ENCODE results near the gene TBPL1.
"Not testable (repeated sequence)": the region's sequence is repeated elsewhere in the genome, so short reads cannot be mapped to it uniquely, and the experiment has no call there.

The TBPL1 gene

GRCh38 chr6:133952815-133953633 is at the start of gene TBPL1:
TSS of gene TBPL1 (plus strand) at chr6:133953224. CDS start at chr6:133980126, 26,902 bp downstream.
- peak; percentile 98 for DNase-seq (ENCODE audit: low read depth, low spot score)

- DNase-seq (ENCODE audit: low read depth, low spot score), result no peak
Measured at GRCh38 chr6:133903855-133904254, 49.2 kb upstream of the TBPL1 start.

DNA sequence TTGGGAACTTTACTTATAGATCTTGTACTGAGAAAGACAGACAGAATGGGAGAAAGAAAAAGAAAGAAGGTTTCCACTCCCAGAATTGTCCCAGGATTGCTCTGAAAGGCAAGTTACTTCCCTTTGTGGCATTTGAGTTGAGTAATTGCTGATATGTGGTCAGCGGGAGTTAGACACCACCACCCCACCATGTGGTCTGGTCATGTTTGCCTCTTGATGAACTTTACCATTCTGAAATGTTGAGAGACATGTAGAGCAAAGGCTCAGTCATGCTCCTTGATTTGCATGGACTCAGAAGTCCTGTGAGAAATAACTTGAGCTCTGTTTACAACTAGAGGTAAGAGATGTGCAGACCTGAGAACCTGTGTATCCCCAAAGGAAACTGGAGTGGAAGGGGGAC is 47.0 kb upstream of the TBPL1 start:
- no peak for DNase-seq (ENCODE audit: low read depth, low spot score)

DNA sequence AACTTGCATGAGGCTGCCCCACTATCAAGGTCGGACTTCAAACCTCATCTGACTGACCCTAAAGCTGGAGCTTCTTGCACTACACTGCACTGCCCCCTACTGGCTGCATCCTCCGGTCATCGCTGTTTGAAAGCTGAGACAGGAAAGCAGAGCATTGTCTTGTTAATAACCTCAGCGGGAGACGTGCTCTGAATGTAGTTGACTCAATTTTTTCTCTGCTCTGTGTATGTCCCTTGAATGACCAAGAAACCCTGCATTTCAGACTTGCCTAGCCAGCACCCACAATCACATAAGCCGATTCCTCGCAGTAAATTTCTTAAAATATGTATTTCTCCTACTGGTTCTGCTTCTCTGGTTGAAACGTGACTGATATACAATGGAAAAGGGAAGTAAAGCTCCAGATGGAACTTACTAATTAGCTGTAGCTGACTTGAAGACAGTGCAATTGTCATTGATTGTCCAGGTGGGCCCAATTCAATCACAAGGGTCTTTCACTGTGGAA is 36.3 kb upstream of the TBPL1 start:
- DNase-seq (ENCODE audit: low read depth, low spot score), result peak; percentile 95

- no peak for DNase-seq (ENCODE audit: low read depth, low spot score)
Measured at GRCh38 chr6:133917781-133918180, 35.2 kb upstream of the TBPL1 start.

DNA sequence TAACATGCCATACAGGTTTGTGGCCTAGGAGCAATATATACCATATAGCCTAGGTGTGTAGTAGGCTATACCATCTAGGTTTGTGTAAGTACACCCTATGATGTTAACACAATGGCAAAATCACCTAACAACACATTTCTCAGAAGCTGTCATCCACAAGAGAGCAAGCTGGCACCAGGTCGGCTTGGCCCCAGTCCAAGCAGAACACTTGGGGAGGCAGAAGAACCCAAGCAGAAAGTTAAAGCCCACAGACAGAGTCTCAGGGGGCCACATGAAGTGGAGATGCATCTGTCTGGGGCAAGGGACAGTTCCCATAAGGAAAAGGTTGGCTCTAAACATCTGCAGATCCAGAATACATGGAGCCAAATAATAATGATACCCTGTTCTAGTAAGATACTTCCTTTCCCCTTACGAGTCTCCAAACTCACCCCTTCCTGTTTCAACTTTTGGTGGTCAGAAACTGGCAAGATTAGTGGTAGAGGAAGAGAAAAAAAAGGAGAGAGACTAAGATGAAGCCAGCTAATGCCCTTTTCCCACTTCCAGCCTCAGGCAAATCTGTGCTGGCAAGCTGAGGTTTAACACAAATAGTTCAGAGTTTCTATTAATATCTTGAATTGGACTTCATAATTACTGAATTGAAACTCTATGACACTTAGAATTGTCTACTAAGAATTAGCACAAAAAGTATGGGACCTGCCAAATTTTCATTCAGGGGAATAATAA is 34.7 kb upstream of the TBPL1 start:
- no peak for DNase-seq (ENCODE audit: low read depth, low spot score)

DNA sequence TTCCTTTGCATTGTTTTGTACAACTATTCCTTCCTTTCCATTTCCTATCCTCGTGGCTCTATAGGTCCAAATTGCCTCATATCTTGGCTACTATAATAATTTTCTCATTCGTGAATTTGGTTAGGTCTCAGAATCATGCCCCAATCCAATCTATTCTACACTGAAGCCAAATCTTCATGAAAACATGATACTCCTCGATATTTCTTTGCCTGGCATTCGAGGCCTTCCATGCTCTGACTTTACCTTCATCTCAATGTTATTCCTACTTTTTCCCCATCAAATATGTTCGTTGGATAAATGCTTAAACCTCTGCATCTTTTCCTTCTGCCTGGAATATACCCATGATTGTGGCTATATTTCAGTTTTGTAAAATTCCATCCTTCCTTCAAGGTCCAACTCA is 33.7 kb upstream of the TBPL1 start:
- no peak for DNase-seq (ENCODE audit: low read depth, low spot score)

DNA sequence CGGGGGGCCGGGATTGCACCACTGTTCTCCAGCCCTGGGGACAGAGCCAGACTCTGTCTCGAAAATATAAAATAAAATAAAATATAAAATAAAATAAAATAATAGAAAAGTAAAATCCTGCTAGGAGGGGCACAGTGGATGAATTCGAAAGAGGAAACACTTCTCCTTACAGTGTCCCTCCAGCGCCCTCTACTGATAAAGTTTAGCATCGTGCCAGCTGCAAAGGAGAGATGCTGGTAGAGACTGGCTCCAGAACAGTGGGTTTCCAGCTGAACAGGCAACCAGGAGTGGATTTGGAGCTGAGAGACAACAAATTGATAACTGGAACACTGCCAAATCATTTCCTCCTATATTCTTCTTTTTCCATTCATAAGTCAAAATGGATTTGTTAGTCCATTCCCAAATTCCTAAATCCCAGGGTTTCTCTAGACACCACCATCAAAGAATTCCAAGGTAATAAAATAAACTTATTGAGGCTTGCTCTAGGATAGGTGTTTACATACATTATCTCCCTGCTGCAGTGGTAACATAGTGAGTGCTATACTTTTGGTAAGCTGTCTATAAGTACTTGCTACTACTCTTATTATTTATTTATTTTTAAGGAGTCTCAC is 31.7 kb upstream of the TBPL1 start:
- DNase-seq (ENCODE audit: low read depth, low spot score), result peak; percentile 89

- DNase-seq (ENCODE audit: low read depth, low spot score), result peak; percentile 89
Measured at GRCh38 chr6:133923938-133924593, 29.0 kb upstream of the TBPL1 start.

GRCh38 chr6:133931221-133931620 is 21.8 kb upstream of the TBPL1 start:
- not testable (repeated sequence) for DNase-seq (ENCODE audit: low read depth, low spot score)

DNA sequence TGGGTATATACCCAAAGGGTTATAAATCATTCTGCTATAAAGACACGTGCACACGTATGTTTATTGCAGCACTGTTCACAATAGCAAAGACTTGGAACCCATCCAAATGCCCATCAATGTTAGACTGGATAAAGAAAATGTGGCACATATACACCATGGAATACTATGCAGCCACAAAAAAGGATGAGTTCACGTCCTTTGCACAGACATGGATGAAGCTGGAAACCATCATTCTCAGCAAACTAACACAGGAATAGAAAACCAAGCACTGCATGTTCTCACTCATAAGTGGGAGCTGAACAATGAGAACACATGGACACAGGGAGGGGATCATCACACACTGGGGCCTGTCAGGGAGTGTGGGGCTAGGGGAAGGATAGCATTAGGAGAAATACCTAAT is 16.7 kb upstream of the TBPL1 start:
- not testable (repeated sequence) for DNase-seq (ENCODE audit: low read depth, low spot score)

DNA sequence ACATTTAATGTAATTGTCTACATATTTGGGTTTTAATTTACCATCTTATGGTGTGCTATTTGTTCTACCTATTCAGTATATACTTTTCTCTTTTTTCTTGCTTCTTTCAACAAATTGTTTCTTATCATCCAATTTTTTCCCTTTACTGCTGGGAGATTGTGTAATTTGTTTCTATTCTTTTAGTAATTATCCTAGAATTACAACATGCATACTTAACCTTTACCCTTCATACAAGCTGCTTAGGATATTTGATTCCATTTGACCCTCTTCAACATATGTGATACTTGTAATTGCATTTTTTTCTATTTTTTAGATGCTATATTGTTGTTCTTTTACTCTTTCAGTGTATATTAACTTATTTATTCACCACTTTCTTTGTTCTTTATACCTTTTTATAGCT is 15.1 kb upstream of the TBPL1 start:
- no peak for DNase-seq (ENCODE audit: low read depth, low spot score)

DNA sequence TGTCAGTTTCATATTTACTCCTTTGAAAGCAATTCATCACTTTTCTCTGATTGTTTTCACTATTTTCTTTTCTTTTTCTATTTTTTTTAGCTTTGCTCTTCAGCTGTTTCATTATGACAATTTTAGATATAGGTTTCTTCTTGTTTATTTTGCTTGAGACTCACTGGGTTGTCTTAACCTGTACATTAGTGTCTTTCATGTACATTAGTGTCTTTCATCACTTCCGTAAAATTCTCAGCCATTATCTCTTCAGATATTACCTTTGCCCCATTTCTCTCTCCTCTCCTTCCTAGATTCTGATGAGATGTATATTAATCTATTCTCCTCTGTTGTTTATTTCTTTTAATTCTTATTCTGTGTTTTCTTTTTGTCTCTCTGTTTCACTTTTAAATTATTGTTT is 14.5 kb upstream of the TBPL1 start:
- DNase-seq (ENCODE audit: low read depth, low spot score), result no peak

DNA sequence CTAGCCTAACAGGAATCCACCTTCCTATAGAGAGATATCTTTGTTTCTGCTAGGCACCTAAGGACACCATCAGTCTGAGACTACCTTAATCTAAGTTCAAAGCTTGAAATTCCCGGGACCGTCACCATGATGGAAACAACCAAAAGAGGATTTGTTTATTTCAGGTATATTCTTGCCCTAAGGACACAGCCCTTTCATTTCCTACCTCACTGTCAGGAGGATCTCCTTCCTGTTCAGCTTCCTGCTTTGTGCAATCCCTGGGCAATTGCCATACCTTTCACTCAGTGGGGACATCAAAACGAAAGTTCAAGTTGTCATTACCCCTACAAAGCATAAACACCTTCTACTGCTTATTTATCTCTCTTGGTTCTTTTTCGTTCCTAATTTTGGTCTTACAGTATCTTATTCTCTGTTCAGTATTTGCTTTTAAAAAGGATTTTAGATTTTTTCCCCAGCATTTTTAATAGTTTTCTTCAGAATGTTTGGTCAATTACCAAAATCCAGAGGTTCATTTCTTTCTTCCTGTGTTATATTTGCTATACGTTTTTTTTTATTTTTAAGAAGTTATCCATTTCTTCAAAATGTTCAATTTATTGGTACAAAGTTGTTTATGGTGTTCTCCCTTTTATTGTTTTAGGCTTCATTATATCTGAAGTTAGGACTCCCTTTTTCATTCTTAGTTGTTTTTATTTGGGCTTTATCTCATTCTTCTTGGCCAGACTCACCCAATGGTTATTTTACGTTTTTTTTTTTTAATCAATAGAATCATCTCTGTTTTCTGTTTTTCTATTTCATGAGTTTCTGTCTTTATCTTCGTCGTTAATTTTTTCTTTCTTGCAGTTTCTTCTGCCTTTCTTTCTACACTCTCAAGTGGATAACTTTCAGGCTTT is 13.0 kb upstream of the TBPL1 start:
- no peak for DNase-seq (ENCODE audit: low read depth, low spot score)

GRCh38 chr6:133945158-133945557 is 7.9 kb upstream of the TBPL1 start:
- DNase-seq (ENCODE audit: low read depth, low spot score), result no peak

DNA sequence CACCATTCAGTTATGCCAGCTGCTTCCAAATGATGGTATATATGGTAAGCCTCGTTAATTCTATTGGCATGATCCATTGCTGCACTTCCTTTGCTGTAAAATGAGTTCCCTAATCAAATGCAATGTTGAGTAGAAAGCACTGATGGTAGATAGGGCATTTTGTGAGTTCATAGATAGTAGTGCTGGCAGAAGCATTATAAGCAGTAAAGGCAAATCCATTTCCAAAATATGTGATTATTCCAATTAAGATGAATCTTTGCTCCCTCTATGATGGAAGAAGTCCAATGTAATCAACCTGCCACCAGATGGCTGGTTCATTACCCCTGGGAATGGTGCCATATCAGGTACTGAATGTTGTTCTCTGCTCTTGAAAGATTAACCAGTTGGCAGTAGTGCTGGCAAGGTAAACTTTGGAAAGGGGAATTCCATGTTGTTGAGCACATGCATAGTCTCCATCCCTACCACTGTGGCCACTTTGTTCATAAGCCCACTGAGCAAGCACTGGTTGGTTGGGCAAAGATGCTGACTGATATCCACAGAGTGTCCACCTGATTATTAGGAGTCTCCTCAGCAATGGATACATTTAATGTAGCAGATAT is 5.6 kb upstream of the TBPL1 start:
- DNase-seq (ENCODE audit: low read depth, low spot score), result no peak

- DNase-seq (ENCODE audit: low read depth, low spot score), result no peak
Measured at GRCh38 chr6:133948472-133948871, 4.6 kb upstream of the TBPL1 start.

DNA sequence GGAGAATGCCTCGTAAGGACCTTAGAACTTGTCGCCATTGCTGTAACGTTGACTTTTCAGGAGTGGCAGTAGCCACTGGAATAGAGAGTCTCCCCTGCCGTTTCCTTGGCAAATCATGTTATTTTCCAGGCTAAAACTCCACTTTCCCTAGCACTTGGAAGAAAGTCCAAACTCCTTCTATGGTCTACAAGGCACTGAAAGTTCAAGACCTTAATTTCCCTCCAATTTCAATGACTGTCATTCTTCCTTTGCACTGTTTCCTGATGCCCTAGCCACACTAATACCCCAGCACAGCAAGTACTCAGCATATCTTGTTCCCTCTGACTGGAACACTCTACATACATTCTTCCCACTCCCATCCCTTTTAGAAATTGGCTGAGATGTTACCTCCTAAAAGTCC is 1.8 kb upstream of the TBPL1 start:
- DNase-seq (ENCODE audit: low read depth, low spot score), result no peak

- DNase-seq (ENCODE audit: low read depth, low spot score), result peak; percentile 84
Measured at GRCh38 chr6:133951881-133952814, 876 bp upstream of the TBPL1 start.

All from astrocyte of the hippocampus (primary cell).